ENCODE measurements around the gene TRPC4AP.
"Not testable (repeated sequence)": the region's sequence is repeated elsewhere in the genome, so short reads cannot be mapped to it uniquely, and the experiment has no call there.

The TRPC4AP gene

DNA sequence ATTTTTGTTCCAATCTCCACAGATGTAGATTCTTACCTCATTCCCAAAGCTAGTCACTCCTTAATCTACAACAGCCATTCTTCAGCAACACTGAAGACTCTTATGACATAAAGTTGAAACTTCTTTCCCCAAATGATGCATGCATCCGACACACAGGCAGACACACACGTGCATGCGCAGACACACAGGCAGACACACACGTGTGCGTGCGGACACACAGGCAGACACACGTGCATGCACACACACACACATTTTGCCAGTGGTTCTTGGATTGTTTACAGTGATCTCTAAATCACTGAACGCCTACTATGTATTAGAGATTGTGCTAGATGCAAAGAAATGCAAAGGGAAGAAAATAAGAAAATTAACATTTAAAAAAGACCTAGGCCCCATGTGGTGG is 9.0 kb upstream of the TRPC4AP start:
- no peak for DNase-seq (ENCODE audit: low read depth)

DNA sequence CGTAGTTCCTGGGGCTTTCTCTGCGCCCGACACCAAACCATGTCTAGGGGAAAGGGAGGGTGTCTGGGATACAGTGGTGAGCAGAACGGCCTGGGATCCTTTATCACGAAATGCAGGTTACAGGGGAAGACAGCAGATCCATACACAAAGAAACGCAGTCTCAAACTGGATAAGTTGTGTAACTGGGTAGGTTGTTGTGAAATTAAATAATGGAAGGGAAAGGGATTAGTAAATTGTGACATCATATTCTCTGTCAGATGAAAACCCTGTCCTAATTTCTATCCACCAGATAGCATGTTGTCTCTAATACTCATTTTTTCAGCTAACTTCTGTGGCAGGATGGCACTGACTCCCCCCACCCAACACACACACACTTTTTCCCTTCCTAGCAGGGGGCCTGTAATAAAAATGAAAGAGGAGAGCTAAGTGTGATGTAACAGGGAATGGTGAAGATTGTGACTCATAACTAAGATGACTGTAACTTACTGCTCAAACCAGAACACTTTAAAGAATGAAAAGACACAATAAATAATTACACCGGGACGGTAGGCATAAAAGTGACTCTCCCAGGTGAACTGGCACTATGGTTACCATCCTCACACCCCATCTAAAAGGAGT is 769 bp upstream of the TRPC4AP start:
- no peak for DNase-seq (ENCODE audit: low read depth)

DNA sequence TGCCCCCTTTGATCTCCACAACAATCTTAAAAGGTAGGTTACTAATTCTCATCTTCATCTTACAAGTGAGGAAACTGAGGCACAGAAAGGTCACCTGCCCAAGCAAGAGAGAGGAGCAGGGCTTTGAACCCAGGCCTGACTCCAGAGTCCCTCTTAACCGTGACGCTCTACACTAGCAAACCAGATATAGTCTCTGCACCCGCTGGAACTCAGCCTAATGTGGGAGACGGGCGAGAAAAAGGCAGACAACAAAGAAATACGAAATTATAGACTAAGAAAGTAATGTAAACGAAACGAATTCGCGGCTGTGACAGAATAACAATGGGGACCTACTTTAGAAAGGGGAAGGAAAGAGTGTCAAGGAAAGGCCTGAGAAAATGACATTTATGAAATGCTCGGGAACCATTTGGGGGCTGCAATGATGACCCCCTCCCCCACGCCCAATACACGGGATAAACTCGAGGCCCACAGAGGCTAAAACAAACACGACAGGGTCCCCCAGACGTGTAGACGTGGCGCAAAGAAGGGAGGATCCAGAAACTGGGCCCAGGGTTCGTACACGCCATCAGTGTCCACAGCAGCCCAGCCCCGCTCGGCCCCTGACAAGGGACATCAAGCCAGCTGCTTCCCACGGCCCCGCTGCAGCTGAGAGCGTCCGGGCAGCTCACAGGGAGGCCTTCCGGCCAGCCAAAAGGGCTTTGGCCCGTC is 637 bp downstream of the TRPC4AP start:
- DNase-seq (ENCODE audit: low read depth) = peak; percentile 11

DNA sequence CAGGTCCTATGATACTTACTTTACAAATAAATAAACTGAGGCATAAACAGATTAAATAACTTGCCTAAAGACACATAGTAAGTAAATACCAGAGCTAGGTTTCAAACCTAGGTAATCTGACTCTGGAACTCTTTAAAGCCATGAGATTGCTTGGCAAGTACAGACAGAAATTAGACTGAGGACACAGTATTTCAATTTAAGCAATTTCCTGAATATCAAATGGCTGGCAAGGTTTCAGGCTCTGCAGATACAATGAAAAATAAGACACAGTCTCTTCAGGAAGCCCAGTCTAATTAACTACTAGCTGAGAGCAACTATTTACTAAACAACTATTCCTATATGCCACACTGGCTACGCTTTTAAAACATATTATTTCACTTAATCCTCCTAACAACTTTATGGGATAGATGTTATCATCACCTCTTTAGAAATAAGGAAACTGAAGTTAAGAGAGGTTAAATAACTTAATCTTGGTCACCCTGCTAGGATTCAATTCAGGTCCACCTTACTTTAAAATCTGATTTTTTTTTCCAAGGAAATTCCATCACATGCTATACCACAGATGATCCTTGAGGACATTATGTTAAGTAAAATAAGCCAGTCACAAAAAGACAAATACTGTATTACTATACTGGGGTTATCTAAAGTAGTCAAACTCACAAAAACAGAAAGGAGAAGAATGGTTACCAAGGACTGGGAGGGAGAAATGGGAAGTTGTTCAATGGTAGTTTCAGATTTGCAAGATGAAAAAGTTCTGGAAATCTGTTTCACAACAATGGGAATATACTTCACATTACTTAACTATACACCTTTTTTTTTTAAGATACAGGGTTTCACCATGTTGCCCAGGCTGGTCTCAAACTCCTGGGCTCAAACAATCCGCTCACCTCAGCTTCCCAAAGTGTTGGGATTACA is 4.1 kb downstream of the TRPC4AP start:
- no peak for DNase-seq (ENCODE audit: low read depth)

DNA sequence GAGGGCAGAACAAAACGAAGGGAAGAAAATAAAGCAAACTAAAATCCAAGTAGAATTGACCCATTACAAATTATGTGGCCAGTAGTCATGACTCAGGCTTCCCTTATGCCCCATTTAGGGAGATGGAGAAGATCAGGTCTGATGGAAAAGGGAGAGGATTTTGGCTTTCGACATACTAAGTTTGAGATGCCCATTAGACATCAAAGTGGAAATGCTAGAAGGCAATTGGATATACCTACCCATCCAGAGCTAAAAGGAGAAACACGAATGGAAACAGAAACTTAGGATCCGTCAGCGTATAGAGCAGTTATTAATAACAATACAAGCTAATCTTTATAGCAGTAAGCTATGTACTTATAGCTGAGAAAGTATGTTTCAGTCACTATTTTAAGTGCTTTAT is 4.8 kb downstream of the TRPC4AP start:
- no peak for DNase-seq (ENCODE audit: low read depth)

DNA sequence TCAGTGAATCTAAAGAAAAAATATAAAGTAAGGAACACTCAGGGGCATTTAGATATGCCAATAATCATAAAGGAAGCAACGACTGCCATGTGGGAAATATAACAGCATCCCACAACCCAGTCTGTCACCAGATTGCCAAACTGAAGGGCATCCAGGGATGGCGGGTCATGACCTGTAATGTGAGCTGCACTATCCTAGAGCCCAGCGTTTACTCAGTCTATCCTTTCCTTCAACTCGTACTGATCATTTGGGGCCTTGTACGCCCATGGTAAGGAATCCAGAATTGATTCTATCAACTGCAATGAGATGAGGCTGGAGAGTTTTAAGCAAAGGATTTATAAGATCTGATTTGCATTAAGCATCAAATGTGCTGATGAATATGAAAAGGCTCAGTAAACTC is 5.3 kb downstream of the TRPC4AP start:
- DNase-seq (ENCODE audit: low read depth) = no peak

DNA sequence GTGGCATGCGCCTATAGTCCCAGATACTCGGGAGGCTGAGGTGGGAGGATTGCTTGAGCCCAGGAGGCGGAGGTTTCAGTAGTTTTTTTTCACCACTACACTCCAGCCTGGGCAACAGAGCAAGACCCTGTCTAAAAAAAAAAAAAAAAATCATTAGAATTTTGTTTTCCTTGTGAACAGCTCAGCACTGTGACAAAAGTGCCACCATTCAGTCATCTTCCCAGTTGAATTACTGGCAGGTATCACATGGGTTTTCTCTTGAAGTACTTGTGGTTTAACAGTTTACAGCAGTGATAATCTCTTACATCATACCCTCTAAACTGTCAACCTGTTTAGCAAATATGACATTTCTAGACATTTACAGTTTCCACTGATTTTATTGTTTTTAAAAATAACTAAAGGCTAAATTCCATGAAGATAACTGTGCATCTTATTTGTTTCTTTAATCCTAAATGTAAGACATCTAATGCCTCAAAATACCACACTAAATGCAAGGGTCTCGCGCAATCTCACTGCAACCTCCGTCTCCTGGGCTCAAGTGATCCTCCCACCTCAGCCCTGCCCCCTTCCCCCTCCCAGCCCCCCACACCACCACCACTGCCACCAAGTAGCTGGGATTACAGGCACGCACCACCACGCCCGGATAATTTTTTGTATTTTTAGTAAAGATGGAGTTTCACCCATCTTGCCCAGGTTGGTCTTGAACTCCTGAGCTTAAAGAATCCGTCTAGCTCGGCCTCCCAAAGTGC is 7.0 kb downstream of the TRPC4AP start:
- no peak for DNase-seq (ENCODE audit: low read depth)

DNA sequence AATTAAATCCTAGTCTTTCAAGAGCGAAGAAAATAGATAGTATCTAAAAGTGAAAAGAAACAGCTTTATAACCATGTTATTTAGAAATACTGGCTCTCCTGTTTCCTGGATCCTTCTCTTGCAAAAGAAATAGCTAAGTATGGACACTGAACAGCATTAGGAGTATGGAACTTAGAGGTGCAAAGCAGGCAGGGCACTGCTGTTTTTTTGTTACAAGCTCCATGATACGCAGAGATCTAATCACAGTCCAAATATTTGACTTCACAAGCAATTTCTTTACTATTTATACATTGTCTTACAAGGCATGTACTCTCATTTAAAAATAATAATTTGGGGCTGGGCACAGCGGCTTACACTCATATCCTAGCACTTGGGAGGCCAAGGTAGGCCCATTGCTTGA is 7.6 kb downstream of the TRPC4AP start:
- DNase-seq (ENCODE audit: low read depth) = no peak

DNA sequence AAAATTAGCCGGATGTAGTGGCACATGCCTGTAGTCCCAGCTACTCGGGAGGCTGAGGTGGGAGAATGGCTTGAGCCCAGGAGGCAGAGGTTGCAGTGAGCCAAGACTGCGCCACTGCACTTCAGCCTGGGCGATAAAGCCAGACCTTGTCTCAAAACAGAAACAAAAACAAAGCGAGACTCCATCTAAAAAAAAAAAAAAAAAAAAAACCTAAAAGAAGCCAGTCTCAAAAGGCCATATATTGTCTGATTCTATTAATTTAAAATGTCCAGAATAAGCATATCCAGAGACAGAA is 12.3 kb downstream of the TRPC4AP start:
- not testable (repeated sequence) for DNase-seq (ENCODE audit: low read depth)

DNA sequence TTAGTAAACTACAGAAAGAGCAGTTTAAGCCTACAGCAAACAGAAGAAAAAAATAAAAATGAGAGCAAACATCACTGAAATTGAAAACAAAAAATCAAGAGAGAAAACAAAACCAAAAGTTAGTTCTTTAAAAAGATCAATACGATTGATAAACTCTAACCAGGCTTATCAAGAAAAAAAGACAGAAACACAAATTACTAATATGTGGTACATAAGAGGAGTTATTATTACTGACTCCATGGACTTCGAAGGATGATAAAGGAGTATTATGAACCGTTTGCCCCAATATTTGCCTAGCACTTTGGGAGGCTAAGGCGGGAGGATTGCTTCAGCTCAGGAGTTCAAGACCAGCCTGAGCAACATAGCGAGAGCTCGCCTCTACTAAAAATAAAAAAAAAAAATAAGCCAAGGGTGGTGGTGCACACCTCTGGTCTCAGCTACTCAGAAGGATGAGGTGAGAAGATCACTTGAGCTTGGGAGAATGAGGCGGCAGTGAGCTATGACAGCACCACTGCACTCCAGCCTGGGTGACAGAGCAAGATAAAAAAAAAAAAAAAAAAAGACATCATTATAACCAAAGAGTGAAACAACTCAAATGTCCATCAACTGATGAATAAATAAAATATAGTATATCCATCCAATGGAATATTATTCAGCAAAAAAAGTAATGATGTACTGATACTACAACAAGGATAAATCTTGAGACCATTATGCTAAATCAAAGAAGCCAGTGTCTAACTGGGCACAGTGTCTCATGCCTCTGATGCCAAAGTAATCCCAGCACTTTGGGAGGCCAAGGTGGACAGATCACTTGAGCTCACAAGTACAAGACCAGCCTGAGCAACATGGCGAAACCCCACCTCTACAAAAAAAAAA is 12.9 kb downstream of the TRPC4AP start:
- no peak for DNase-seq (ENCODE audit: low read depth)

DNA sequence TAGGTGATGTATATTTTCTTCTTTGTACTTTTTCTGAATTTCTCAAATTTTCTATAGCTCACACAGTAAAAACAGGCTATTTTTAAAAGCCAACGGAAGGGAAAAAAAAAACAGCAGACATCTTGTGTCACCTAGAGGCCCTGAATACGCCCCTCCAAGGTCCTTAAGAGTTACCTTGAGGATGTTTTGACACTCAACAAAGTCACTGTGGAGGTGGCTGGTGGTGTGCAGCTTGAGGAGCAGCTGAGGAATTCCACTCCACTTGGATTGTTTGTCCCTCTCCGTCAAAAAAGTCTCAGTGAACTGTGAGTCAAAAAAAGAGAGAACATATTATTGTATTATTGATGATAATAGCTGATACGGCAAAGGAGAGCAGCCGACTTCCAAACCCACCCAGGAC is 14.7 kb downstream of the TRPC4AP start:
- no peak for DNase-seq (ENCODE audit: low read depth)

DNA sequence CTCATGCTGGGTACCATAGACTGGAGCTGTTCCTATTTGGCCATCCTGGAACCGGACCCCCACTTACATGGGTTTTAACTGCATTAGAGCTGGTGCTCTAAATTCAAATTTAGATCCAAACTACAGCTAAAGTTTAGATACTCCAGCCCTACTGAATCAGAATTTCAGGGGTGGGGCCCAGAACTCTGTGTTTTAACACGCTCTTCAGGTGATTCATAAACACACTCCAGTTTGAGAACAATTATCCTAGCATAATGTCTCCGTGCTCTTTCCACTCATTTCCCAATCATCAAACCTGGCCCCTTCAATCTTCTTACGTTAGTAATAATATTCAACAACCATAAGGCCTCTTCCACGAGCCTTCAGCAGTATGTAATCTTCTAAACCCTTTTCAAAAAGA is 15.3 kb downstream of the TRPC4AP start:
- no peak for DNase-seq (ENCODE audit: low read depth)

DNA sequence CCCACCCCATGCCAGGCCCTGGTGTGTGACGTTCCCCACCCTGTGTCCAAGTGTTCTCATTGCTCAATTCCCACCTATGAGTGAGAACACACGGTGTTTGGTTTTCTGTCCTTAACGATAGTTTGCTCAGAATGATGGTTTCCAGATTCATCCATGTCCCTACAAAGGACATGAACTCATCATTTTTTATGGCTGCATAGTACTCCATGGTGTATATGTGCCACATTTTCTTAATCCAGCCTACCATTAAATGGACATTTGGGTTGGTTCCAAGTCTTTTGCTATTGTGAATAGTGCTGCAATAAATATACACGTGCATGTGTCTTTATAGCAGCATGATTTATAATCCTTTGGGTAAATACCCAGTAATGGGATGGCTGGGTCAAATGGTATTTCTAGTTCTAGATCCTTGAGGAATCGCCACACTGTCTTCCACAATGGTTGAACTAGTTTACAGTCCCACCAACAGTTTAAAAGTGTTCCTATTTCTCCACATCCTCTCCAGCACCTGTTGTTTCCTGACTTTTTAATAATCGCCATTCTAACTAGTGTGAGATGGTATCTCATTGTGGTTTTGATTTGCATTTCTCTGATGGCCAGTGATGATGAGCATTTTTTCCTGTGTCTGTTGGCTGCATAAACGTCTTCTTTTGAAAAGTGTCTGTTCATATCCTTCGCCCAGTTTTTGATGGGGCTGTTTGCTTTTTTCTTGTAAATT is 21.0 kb downstream of the TRPC4AP start:
- DNase-seq (ENCODE audit: low read depth) = not testable (repeated sequence)

DNA sequence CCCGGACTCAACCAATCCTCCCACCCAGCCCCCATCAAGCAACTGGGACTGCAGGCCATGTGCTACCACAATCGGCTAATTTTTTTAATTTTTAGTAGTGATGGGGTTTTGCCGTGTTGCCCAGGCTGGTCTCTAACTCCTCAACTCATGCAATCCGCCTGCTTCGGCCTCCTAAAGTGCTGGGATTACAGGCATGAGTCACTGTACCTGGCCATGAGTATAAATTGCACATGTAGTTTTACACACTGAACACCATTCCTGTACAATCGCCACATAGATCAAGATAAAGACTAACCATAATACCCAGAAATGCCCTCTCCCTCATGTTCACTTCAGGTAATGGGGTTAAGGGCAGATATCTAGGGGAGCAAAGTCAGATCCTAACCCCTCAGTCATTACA is 26.4 kb downstream of the TRPC4AP start:
- DNase-seq (ENCODE audit: low read depth) = no peak

DNA sequence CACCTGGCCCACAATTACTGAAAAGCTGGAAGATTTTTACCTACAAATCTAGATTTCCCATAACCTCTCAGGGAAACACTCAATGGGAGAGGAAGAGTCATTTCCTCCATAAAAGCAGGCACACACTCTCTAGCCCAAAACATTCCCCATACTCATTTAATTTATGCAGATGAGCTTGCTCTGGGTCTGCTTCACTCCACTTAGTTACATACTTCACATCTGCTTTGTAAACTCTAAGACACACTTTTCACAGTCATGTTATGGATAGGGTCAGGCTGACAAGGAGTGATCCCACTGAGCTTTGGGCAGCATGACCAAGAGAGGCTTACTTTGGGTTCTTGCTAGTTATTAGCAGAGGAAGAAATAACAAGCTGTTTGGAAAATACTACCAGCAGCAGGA is 27.4 kb downstream of the TRPC4AP start:
- no peak for DNase-seq (ENCODE audit: low read depth)

DNA sequence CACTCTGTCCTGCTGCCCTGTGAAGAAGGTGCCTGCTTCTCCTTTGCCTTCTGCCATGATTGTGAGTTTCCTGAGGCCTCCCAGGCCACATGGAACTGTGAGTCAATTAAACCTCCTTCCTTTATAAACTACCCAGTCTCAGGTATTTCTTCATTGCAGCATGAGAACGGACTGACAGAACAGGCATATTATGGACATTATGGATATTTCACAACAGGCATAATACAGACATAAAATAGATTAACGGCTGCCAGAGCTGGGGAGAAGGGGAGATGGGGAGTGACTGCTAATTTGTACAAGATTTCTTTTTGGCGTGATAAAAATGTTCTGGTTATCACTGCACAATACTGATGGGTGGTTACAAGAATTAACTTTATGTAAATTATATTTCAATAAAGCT is 29.4 kb downstream of the TRPC4AP start:
- DNase-seq (ENCODE audit: low read depth) = no peak

DNA sequence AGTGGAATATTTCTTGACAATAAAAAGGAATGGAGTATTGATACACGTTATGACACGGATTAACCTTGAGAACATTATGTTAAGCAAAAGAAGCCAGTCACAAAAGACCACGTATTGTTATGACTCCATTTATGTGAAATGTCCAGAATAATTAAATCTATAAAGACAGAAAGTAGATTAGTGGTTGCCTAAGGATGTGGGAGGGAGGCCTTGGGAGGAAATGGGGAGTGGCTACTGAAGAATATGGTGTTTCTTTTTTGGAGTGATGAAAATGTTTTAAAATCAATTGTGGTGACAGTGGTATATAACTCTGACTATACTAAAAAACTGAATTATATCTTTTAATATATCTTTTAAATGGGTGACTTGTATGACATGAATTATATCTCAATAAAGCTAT is 30.1 kb downstream of the TRPC4AP start:
- no peak for DNase-seq (ENCODE audit: low read depth)

DNA sequence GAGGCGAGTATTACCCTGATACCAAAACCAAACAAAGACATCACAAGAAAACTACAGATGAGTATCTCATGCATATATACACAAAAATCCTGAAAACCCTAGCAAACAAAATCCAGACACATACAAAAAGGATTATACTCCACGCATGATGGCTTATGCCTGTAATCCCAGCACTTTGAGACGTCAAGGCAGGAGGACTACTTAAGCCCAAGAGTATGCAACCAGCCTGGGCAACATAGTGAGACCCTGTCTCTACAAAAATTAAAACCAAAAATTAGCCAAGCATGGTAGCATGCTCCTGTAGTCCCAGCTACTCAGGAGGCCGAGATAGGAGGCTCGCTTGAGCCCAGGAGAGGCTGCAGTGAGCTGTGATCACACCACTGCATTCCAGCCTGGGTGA is 32.4 kb downstream of the TRPC4AP start:
- DNase-seq (ENCODE audit: low read depth) = no peak

DNA sequence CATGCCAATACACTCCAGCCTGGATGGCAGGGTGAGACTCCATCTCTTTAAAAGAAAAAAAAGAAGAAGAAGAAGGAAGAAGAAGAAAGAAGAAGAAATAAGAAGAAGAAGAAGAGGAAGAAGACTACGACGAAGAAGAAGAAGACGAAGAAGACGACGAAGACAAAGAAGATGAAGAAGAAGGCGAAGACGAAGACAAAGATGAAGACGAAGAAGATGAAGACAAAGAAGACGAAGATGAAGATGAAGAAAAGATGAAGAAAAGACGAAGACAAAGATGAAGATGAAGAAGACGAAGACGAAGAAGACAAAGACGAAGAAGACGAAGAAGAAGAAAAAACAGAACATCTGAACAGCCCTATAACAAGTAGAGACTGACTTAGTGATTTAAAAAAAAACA is 33.0 kb downstream of the TRPC4AP start:
- no peak for DNase-seq (ENCODE audit: low read depth)

DNA sequence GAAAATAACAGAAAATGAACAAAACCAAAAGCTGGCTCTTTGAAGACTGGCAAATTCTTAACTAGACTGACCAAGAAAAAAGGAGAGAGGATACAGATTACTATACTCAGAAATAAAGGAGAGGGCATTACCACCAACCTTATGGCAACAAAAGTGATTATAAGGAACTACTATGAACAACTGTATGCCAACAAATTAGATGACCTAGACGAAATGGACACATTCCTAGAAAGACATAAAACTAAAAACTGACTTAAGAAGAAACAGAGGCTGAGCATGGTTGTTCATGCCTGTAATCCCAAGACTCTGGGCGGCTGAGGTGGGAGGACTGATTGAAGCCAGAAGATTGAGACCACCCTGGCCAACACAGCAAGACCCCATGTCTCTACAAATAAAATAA is 33.5 kb downstream of the TRPC4AP start:
- DNase-seq (ENCODE audit: low read depth) = no peak
